Liver (tissue), 9 donors: ENCODE measurements around the gene CUL1. TPM values are rescaled to one million over a fixed set of nuclear protein-coding genes. Genes with fewer than 3 reads are reported as not detected.

ENCODE experiments used
- DNase-seq: peaks from one replicate; pipeline ENCODE4 v3.0.0-alpha.2; 2017; ENCODE audit warnings: low spot score
- H3K27ac ChIP-seq, 2 donors: one replicate each; pipeline ENCODE4 v1.7.0; 2013; ENCODE audit warnings: inconsistent platforms in 2 of 2, low read length in 2 of 2, control low read depth in 1 of 2, low read depth in 1 of 2, mild to moderate bottlenecking in 1 of 2
- H3K27me3 ChIP-seq, 4 donors: one replicate each; pipeline versions ENCODE4 v1.6.1 to v1.7.0; 2013; ENCODE audit warnings: low read length in 3 of 4, inconsistent platforms in 1 of 4, mild to moderate bottlenecking in 1 of 4, moderate library complexity in 1 of 4; ENCODE audit not compliant: control insufficient read depth in 4 of 4, insufficient read depth in 4 of 4
- H3K36me3 ChIP-seq, 4 donors: one replicate each; pipeline versions ENCODE4 v1.6.1 to v1.7.0; 2013; ENCODE audit warnings: low read length in 3 of 4, mild to moderate bottlenecking in 3 of 4, low read depth in 1 of 4, moderate library complexity in 1 of 4; ENCODE audit not compliant: control insufficient read depth in 4 of 4, insufficient read depth in 3 of 4
- H3K4me1 ChIP-seq, 4 donors: one replicate each; pipeline versions ENCODE4 v1.6.1 to v1.7.0; 2013; ENCODE audit warnings: low read length in 3 of 4, mild to moderate bottlenecking in 3 of 4, moderate library complexity in 1 of 4; ENCODE audit not compliant: control insufficient read depth in 4 of 4, insufficient read depth in 4 of 4
- H3K4me3 ChIP-seq, 3 donors: one replicate each; pipeline versions ENCODE4 v1.6.1 to v1.7.0; 2013; ENCODE audit warnings: low read length in 3 of 3, control low read depth in 1 of 3, low read depth in 1 of 3, mild to moderate bottlenecking in 1 of 3
- H3K9ac ChIP-seq, 2 donors: one replicate each; pipeline ENCODE4 v1.7.0; 2013; ENCODE audit warnings: low read length in 2 of 2, mild to moderate bottlenecking in 2 of 2, moderate library complexity in 2 of 2, control low read depth in 1 of 2, low read depth in 1 of 2
- H3K9me3 ChIP-seq, 4 donors: one replicate each; pipeline versions ENCODE4 v1.6.1 to v1.7.0; 2013; ENCODE audit warnings: low read length in 3 of 4; ENCODE audit not compliant: control insufficient read depth in 4 of 4
- EGR1 ChIP-seq, 2 donors: IDR thresholded peaks; 2 replicates each; pipeline ENCODE4 v1.6.1; 2016 to 2018; ENCODE audit warnings: antibody characterized with exemption in 2 of 2, low read depth in 2 of 2
- FOXA1 ChIP-seq: IDR thresholded peaks from 2 replicates; pipeline ENCODE4 v1.6.1; 2016; ENCODE audit warnings: antibody characterized with exemption
- FOXA2 ChIP-seq: IDR thresholded peaks from 2 replicates; pipeline ENCODE4 v1.6.1; 2016; ENCODE audit warnings: antibody characterized with exemption
- HNF4A ChIP-seq, 2 donors: conservative IDR thresholded peaks; 2 replicates each; pipeline ENCODE4 v1.6.1; 2016; ENCODE audit warnings: antibody characterized with exemption in 2 of 2, mild to moderate bottlenecking in 2 of 2
- HNF4G ChIP-seq: IDR thresholded peaks from 2 replicates; pipeline ENCODE4 v1.6.1; 2016; ENCODE audit warnings: antibody characterized with exemption
- NR2F2 ChIP-seq: IDR thresholded peaks from 2 replicates; pipeline ENCODE4 v1.6.1; 2016; ENCODE audit warnings: antibody characterized with exemption
- RAD21 ChIP-seq, 2 donors: IDR thresholded peaks; 2 replicates each; pipeline ENCODE4 v1.6.1; 2016; ENCODE audit warnings: antibody characterized with exemption in 2 of 2, mild to moderate bottlenecking in 2 of 2
- SP1 ChIP-seq: IDR thresholded peaks from 2 replicates; pipeline ENCODE4 v1.6.1; 2018; ENCODE audit warnings: antibody characterized with exemption, mild to moderate bottlenecking
- TAF1 ChIP-seq: conservative IDR thresholded peaks from 2 replicates; pipeline ENCODE4 v1.6.1; 2016; ENCODE audit warnings: antibody characterized with exemption, mild to moderate bottlenecking
- WGBS: extraction: QIAGEN DNeasy Blood & Tissue Kit; methylation state at CpG from one replicate; pipeline ENCODE4 v1.1.7; 2013; 5-methylcytosine and 5-hydroxymethylcytosine counted together
- polyA plus RNA-seq, 2 donors: library from polyadenylated mRNA; stranded (reverse) in 1 of 2; unstranded in 1 of 2; fragments of 200-250 nt in 1 of 2; fragments of >200 nt in 1 of 2; fragmentation: Nextera tagmentation in 1 of 2; extraction: Ambion mirVana in 1 of 2; gene quantifications; one replicate each; pipeline versions ENCODE4 v1.2.1 to v1.2.3, GENCODE V29; 2013 to 2015
- total RNA-seq, 2 donors: library from RNA; depleted of rRNA; stranded (reverse); fragments of >200 nt; gene quantifications; one replicate each; pipeline ENCODE4 v1.2.3, GENCODE V29; 2014
- TF ChIP-seq, protein P1 (sequence below): IDR thresholded peaks from 2 replicates; pipeline ENCODE4 v1.6.1; 2016; ENCODE audit warnings: antibody characterized with exemption, mild to moderate bottlenecking
- TF ChIP-seq, protein P2 (sequence below): fragments of 150-350 bp; IDR thresholded peaks from 2 replicates; pipeline ENCODE4 v1.5.1; 2017; ENCODE audit warnings: improper control_type of control experiment, low read depth, low read length; ENCODE audit not compliant: missing input control
- TF ChIP-seq, protein P3 (sequence below): IDR thresholded peaks from 2 replicates; pipeline ENCODE4 v1.6.1; 2016; ENCODE audit warnings: antibody characterized with exemption
- TF ChIP-seq, protein P4 (sequence below): IDR thresholded peaks from 2 replicates; pipeline ENCODE4 v1.6.1; 2016; ENCODE audit warnings: antibody characterized with exemption
- TF ChIP-seq, protein P5 (sequence below): IDR thresholded peaks from 2 replicates; pipeline ENCODE4 v1.6.1; 2016; ENCODE audit warnings: antibody characterized with exemption
- donor health status: healthy.
- donor health status: healthy.
- donor health status: healthy.
- donor health status: healthy.
- donor health status: healthy.

Gene CUL1
- total and polyA plus RNA-seq, 4 donors, result 21.7 to 56.7 (median 26.7) TPM

DNA sequence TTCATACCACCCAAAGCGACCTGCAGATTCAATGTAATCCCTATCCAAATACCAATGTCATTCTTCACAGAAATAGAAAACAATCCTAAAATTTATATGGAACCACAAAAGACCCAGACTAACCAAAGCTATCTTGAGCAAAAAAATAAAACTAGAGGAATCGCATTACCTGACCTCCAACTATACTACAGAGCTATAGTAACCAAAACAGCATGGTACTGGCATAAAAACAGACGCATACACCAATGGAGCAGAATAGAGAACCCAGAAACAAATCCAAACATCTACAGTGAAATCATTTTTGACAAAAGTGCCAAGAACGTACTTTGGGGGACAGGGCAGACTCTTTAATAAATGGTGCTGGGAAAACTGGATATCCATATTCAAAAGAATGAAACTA lies 16.9 kb upstream of the CUL1 start:
- no peak for DNase-seq
- Histone ChIP-seq H3K36me3 (no peaks in the 10 kb centered on the region), H3K9ac (no peak overlapping the region), H3K9me3 (no peaks in the 10 kb centered on the region), H3K4me3 (no peak overlapping the region), H3K4me1 (no peaks in the 10 kb centered on the region), H3K27ac (no peak overlapping the region), H3K27me3 (no peaks in the 10 kb centered on the region)
- TF ChIP-seq HNF4G, result no peak
- TF ChIP-seq, protein P1, sequence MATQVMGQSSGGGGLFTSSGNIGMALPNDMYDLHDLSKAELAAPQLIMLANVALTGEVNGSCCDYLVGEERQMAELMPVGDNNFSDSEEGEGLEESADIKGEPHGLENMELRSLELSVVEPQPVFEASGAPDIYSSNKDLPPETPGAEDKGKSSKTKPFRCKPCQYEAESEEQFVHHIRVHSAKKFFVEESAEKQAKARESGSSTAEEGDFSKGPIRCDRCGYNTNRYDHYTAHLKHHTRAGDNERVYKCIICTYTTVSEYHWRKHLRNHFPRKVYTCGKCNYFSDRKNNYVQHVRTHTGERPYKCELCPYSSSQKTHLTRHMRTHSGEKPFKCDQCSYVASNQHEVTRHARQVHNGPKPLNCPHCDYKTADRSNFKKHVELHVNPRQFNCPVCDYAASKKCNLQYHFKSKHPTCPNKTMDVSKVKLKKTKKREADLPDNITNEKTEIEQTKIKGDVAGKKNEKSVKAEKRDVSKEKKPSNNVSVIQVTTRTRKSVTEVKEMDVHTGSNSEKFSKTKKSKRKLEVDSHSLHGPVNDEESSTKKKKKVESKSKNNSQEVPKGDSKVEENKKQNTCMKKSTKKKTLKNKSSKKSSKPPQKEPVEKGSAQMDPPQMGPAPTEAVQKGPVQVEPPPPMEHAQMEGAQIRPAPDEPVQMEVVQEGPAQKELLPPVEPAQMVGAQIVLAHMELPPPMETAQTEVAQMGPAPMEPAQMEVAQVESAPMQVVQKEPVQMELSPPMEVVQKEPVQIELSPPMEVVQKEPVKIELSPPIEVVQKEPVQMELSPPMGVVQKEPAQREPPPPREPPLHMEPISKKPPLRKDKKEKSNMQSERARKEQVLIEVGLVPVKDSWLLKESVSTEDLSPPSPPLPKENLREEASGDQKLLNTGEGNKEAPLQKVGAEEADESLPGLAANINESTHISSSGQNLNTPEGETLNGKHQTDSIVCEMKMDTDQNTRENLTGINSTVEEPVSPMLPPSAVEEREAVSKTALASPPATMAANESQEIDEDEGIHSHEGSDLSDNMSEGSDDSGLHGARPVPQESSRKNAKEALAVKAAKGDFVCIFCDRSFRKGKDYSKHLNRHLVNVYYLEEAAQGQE, result no peak
- TF ChIP-seq, protein P2, sequence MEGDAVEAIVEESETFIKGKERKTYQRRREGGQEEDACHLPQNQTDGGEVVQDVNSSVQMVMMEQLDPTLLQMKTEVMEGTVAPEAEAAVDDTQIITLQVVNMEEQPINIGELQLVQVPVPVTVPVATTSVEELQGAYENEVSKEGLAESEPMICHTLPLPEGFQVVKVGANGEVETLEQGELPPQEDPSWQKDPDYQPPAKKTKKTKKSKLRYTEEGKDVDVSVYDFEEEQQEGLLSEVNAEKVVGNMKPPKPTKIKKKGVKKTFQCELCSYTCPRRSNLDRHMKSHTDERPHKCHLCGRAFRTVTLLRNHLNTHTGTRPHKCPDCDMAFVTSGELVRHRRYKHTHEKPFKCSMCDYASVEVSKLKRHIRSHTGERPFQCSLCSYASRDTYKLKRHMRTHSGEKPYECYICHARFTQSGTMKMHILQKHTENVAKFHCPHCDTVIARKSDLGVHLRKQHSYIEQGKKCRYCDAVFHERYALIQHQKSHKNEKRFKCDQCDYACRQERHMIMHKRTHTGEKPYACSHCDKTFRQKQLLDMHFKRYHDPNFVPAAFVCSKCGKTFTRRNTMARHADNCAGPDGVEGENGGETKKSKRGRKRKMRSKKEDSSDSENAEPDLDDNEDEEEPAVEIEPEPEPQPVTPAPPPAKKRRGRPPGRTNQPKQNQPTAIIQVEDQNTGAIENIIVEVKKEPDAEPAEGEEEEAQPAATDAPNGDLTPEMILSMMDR, result no peak
- TF ChIP-seq, protein P3, sequence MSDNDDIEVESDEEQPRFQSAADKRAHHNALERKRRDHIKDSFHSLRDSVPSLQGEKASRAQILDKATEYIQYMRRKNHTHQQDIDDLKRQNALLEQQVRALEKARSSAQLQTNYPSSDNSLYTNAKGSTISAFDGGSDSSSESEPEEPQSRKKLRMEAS, result no peak
- no peak for TF ChIP-seq FOXA1
- TF ChIP-seq, protein P4, sequence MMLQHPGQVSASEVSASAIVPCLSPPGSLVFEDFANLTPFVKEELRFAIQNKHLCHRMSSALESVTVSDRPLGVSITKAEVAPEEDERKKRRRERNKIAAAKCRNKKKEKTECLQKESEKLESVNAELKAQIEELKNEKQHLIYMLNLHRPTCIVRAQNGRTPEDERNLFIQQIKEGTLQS, result no peak
- TF ChIP-seq HNF4A (conservative IDR thresholded peaks at IDR 0.05), result no peak
- TF ChIP-seq, protein P5, sequence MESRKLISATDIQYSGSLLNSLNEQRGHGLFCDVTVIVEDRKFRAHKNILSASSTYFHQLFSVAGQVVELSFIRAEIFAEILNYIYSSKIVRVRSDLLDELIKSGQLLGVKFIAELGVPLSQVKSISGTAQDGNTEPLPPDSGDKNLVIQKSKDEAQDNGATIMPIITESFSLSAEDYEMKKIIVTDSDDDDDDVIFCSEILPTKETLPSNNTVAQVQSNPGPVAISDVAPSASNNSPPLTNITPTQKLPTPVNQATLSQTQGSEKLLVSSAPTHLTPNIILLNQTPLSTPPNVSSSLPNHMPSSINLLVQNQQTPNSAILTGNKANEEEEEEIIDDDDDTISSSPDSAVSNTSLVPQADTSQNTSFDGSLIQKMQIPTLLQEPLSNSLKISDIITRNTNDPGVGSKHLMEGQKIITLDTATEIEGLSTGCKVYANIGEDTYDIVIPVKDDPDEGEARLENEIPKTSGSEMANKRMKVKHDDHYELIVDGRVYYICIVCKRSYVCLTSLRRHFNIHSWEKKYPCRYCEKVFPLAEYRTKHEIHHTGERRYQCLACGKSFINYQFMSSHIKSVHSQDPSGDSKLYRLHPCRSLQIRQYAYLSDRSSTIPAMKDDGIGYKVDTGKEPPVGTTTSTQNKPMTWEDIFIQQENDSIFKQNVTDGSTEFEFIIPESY, result no peak
- WGBS, result 88% methylated on average over 4 of the region's 4 CpGs

DNA sequence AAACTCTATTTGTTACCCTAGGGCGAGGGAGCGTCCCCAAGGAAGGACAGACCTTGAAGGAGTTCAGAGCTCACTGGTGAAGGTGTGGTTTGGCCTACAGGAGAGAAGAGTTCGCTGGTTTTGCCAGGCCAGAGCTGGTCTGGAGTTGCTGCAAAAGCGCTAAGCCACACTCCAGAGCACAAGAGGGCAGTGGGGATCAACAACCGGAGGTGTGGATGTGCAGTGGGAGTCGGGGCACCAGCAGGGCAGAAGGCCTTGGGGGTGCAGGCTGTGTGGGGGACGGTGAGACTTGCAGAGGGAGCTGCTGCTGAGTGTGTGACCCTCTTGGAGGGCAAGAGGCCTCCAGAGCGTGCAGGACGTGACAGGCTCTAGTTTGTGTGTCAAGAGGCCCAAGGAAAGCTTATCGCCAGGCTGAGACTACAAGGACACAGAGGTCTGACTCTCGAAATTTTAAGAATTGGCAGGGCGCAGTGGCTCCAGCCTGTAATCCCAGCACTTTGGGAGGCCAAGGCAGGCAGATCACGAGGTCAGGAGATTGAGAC lies 14.3 kb upstream of the CUL1 start:
- no peak for DNase-seq
- no peak overlapping the region for H3K9ac ChIP-seq

More for the DNA sequence above, 14.3 kb upstream of the CUL1 start:
- no peaks in the 10 kb centered on the region for H3K36me3 ChIP-seq
- no peak overlapping the region for H3K27ac ChIP-seq
- H3K9me3 ChIP-seq, result no peaks in the 10 kb centered on the region
- H3K4me1 ChIP-seq, result no peaks in the 10 kb centered on the region
- no peaks in the 10 kb centered on the region for H3K27me3 ChIP-seq
- no peak for TF ChIP-seq TAF1
- TF ChIP-seq, protein P1, result no peak
- TF ChIP-seq, protein P5, result no peak
- TF ChIP-seq FOXA1, result no peak
- TF ChIP-seq FOXA2, result no peak
- no peak for TF ChIP-seq RAD21 (IDR thresholded peaks at IDR 0.05)
- TF ChIP-seq HNF4G, result no peak
- TF ChIP-seq EGR1 (IDR thresholded peaks at IDR 0.05; ENCODE audit: low read depth in 2 of 2), result no peak
- TF ChIP-seq NR2F2, result no peak
- no peak for TF ChIP-seq SP1
- no peak overlapping the region for H3K4me3 ChIP-seq
- WGBS, result 90% methylated on average over 13 of the region's 13 CpGs
